Esophagus squamous epithelium (tissue), 5 donors: ENCODE results near the gene TANGO6. TPM values are rescaled to one million over a fixed set of nuclear protein-coding genes. Genes with fewer than 3 reads are reported as not detected.

ENCODE experiments used
- DNase-seq: peaks from one replicate; lab custom pipeline; 2025; lab: John Stamatoyannopoulos, UW
- H3K27ac ChIP-seq, 4 donors: fragments of 200-600 bp; sonication (generic); one replicate each; pipeline ENCODE4 v1.5.1; 2016 to 2019; ENCODE audit warnings: mild to moderate bottlenecking in 1 of 4
- H3K27me3 ChIP-seq, 4 donors: fragments of 200-600 bp; sonication (generic); 1 replicate in 3 of 4; 2 replicates in 1 of 4; pipeline versions ENCODE4 v1.5.1 to v1.6.0; 2017 to 2021; ENCODE audit warnings: antibody characterized with exemption in 1 of 4
- H3K36me3 ChIP-seq, 3 donors: fragments of 200-600 bp; sonication (generic); one replicate each; pipeline ENCODE4 v1.5.1; 2016 to 2019
- H3K4me1 ChIP-seq, 3 donors: fragments of 200-600 bp; sonication (generic); one replicate each; pipeline ENCODE4 v1.5.1; 2017 to 2019
- H3K4me3 ChIP-seq, 4 donors: fragments of 200-600 bp; sonication (generic); 1 replicate in 3 of 4; 2 replicates in 1 of 4; pipeline ENCODE4 v1.5.1; 2016 to 2019; ENCODE audit warnings: mild to moderate bottlenecking in 2 of 4, moderate library complexity in 1 of 4
- H3K9me3 ChIP-seq, 3 donors: fragments of 200-600 bp; sonication (generic); one replicate each; pipeline ENCODE4 v1.5.1; 2016 to 2019
- POLR2A ChIP-seq, 4 donors: fragments of 450-650 bp; IDR thresholded peaks; one replicate each; pipeline ENCODE4 v1.6.1; 2017; ENCODE audit warnings: antibody characterized with exemption in 4 of 4, mild to moderate bottlenecking in 4 of 4, moderate library complexity in 3 of 4
- WGBS, 2 donors: methylation state at CpG; one replicate each; pipeline ENCODE4 v1.1.5; 2018; 5-methylcytosine and 5-hydroxymethylcytosine counted together
- intact Hi-C: fragments of 100-400 bp; cut with DNase I; formaldehyde crosslinking; loops from one replicate; pipeline ENCODE4 v1.15.0; 2022
- total RNA-seq, 4 donors: library from RNA; depleted of rRNA; stranded (reverse); fragments of >200 nt; gene quantifications; one replicate each; pipeline ENCODE4 v1.1.0, GENCODE V29; 2016
- TF ChIP-seq, protein P1 (sequence below), 6 experiments: fragments of 450-650 bp in 4 of 6; fragments of 200-600 bp in 2 of 6; sonication (generic) in 2 of 6; IDR thresholded peaks; one replicate each; pipeline ENCODE4 v1.5.1; 2016 to 2019; ENCODE audit warnings: antibody characterized with exemption in 6 of 6, mild to moderate bottlenecking in 4 of 6, moderate library complexity in 4 of 6
- donor health status: DM: yes; HTN: yes; CAD: no.

The TANGO6 gene
- total RNA-seq, 4 donors from 2014 or later: 5.5 to 15.8 (median 10.1) TPM

DNA sequence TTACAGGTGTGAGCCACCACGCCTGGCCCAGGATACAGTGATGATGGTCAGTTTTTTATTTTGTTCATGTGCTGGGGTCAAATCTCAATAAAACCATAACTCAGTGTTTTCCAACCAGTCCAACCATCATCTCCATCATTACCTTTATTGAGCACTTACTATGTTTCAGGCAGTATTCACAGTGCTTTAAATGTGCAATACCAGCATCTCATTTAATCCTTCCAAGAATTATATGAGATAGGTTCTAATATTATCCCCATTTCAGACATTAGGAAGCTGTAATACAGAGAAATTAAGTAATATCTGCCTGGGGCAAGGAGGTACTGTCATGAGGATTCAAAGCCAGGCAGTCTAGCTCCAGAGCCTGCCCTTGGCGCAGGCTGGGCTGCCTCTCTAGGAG is 36.9 kb upstream of the TANGO6 start:
- Histone ChIP-seq H3K27ac (no peak overlapping the region), H3K4me1 (no peaks in the 10 kb centered on the region), H3K36me3 (peaks cover 0 to 74% (median 8%) of the 10 kb centered on the region in 3 donors), H3K9me3 (no peaks in the 10 kb centered on the region), H3K4me3 (no peak overlapping the region), H3K27me3 (peaks cover 0 to 5% (median 0%) of the 10 kb centered on the region in 4 donors)
- no peak for TF ChIP-seq POLR2A (IDR thresholded peaks at IDR 0.05)
- TF ChIP-seq, protein P1, sequence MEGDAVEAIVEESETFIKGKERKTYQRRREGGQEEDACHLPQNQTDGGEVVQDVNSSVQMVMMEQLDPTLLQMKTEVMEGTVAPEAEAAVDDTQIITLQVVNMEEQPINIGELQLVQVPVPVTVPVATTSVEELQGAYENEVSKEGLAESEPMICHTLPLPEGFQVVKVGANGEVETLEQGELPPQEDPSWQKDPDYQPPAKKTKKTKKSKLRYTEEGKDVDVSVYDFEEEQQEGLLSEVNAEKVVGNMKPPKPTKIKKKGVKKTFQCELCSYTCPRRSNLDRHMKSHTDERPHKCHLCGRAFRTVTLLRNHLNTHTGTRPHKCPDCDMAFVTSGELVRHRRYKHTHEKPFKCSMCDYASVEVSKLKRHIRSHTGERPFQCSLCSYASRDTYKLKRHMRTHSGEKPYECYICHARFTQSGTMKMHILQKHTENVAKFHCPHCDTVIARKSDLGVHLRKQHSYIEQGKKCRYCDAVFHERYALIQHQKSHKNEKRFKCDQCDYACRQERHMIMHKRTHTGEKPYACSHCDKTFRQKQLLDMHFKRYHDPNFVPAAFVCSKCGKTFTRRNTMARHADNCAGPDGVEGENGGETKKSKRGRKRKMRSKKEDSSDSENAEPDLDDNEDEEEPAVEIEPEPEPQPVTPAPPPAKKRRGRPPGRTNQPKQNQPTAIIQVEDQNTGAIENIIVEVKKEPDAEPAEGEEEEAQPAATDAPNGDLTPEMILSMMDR (IDR thresholded peaks at IDR 0.05): no peak
- no peak for DNase-seq
- intact Hi-C loops: loop anchor here (10.0 kb wide), 1 partner anchor 102 kb away; no protein-coding TSS in a partner anchor
- 81 to 85% methylated on average over 1 to 2 of the region's 2 CpGs for WGBS, 2 donors

DNA sequence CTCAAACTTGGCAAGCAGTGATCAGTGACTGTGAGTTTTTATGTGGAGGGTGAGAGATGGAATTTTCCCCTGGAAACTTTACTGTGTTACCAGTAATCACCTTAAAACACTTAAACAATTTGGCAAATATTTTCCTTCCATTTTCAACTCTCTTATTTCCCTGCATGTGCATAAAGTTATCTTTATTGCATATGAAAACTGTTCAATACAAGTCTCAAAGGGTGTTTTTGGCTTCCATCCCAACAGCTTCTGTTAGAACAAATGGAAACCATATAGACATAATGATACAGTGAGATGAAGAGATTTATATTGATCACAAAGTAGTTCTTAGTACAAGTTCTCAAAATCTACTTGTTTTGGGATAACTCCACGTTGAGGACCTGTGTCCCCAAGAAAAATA is 36.4 kb upstream of the TANGO6 start:
- TF ChIP-seq POLR2A (IDR thresholded peaks at IDR 0.05): no peak
- TF ChIP-seq, protein P1 (IDR thresholded peaks at IDR 0.05): no peak
- WGBS, 2 donors: 53 to 75% methylated on average over 1 of the region's 1 CpG
- Histone ChIP-seq H3K4me3 (no peak overlapping the region), H3K27me3 (peaks cover 0 to 5% (median 0%) of the 10 kb centered on the region in 4 donors), H3K9me3 (no peaks in the 10 kb centered on the region), H3K4me1 (no peaks in the 10 kb centered on the region), H3K27ac (no peak overlapping the region), H3K36me3 (peaks cover 0 to 74% (median 8%) of the 10 kb centered on the region in 3 donors)
- DNase-seq: no peak
- intact Hi-C loops: loop anchor here (10.0 kb wide), 1 partner anchor 102 kb away; no protein-coding TSS in a partner anchor

DNA sequence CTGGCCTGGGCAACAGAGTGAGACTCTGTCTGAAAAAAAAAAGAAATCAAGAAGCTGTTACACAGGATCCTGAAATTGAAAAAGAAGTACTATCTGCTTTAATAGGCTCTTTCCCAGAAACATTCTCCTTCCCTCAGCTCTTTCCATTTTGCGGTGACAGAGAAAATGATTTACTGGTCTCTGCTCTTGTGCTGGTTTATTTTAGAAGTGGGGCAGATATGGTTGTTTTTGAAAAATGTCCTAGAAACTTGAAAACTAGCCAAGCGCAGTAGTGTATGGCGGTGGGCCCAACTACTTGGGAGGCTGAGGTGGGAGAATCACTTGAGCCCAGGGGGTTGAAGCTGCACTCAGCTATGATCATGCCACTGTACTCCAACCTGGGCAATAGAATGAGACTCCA is 28.8 kb upstream of the TANGO6 start:
- Histone ChIP-seq H3K9me3 (no peaks in the 10 kb centered on the region), H3K27me3 (peaks cover 0 to 5% (median 0%) of the 10 kb centered on the region in 4 donors), H3K36me3 (peaks cover 0 to 97% (median 27%) of the 10 kb centered on the region in 3 donors), H3K4me3 (no peak overlapping the region), H3K27ac (no peak overlapping the region), H3K4me1 (no peaks in the 10 kb centered on the region)
- intact Hi-C loops: no loop called here
- DNase-seq: no peak
- WGBS, 2 donors: 89 to 98% methylated on average over 3 of the region's 3 CpGs
- TF ChIP-seq POLR2A (IDR thresholded peaks at IDR 0.05): no peak
- TF ChIP-seq, protein P1 (IDR thresholded peaks at IDR 0.05): no peak

DNA sequence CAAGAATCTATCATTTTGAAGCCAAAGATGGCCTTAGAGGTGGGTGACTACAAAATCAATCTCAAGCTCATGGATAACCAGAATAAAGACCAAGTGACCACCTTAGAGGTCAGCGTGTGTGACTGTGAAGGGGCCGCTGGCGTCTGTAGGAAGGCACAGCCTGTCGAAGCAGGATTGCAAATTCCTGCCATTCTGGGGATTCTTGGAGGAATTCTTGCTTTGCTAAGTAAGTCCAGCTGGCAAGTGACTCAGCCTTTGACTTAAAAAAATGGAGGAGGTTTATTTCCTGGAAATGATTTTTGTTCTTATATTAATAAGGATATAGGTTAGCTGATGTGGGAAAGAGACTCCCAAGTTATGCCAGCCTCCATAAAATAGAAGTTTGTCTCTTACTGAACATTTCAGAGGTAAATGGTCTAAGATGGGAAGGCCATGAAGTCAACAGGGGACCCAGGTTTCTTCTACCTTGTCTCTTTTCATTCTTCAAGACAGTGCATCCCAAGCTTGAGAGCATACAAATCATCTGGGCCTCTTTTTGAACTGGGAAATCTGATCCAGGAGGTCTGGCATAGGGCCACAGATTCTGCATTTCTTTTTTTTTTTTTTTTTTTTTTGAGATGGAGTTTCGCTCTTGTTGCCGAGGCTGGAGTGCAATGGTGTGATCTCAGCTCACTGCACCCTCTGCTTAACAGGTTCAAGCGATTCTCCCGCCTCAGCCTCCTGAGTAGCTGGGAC is 19.8 kb upstream of the TANGO6 start:
- TF ChIP-seq, protein P1 (IDR thresholded peaks at IDR 0.05): no peak
- no peak for TF ChIP-seq POLR2A (IDR thresholded peaks at IDR 0.05)
- DNase-seq: no peak
- H3K9me3 ChIP-seq: no peaks in the 10 kb centered on the region
- H3K27ac ChIP-seq: no peak overlapping the region
- peaks cover 0 to 100% (median 0%) of the 10 kb centered on the region in 3 donors for H3K36me3 ChIP-seq
- H3K4me3 ChIP-seq: no peak overlapping the region
- intact Hi-C loops: no loop called here
- H3K4me1 ChIP-seq: no peaks in the 10 kb centered on the region
- WGBS, 2 donors: 74 to 93% methylated on average over 8 of the region's 8 CpGs
- H3K27me3 ChIP-seq: no peaks in the 10 kb centered on the region

DNA sequence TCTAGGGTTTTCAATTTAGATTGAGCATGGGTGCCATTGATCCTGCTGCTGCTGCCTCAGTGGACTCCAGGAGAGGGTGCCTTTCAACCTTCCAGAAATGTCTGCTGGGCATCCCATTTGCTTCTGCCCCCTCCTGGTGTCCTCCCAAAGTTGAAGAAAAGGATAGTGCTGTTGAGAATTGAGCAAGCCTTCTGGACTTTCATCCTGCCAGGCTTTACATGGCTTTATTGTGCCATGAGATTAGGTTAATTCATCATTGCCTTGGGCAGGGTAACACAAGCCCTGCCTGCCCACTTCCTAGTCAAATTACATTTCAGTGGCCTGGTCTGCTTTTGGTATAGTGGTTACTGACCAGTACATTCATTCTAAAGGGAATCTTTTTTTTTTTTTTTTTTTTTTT is 17.9 kb upstream of the TANGO6 start:
- no peaks in the 10 kb centered on the region for H3K4me1 ChIP-seq
- intact Hi-C loops: no loop called here
- no peak for TF ChIP-seq POLR2A (IDR thresholded peaks at IDR 0.05)
- TF ChIP-seq, protein P1 (IDR thresholded peaks at IDR 0.05): no peak
- no peaks in the 10 kb centered on the region for H3K27me3 ChIP-seq
- H3K9me3 ChIP-seq: no peaks in the 10 kb centered on the region
- no peak overlapping the region for H3K4me3 ChIP-seq
- no peak for DNase-seq
- H3K27ac ChIP-seq: no peak overlapping the region
- peaks cover 0 to 100% (median 0%) of the 10 kb centered on the region in 3 donors for H3K36me3 ChIP-seq
